GM18519 (cell line): Measurements from ENCODE around the gene SPZ1.
"Not testable (repeated sequence)": the region's sequence is repeated elsewhere in the genome, so short reads cannot be mapped to it uniquely, and the experiment has no call there.

Experiments used
- ATAC-seq: cut with Tn5 transposase; IDR thresholded peaks from one replicate; pipeline ENCODE4 v1.9.1; 2021; ENCODE audit warnings: mild to moderate bottlenecking, moderate library complexity; ENCODE audit not compliant: unreplicated experiment, low FRiP score

The SPZ1 gene

GRCh38 chr5:80319702-80320101 lies at the start of gene SPZ1:
SPZ1 (plus strand) TSS chr5:80320002; CDS start chr5:80320216, 214 bp downstream.
- no peak for ATAC-seq

- ATAC-seq, result not testable (repeated sequence)
Measured at GRCh38 chr5:80270543-80270942, 49.3 kb upstream of the SPZ1 start.

- ATAC-seq, result no peak
Measured at GRCh38 chr5:80275347-80275746, 44.5 kb upstream of the SPZ1 start.

GRCh38 chr5:80276186-80276585 lies 43.6 kb upstream of the SPZ1 start:
- ATAC-seq, result no peak

GRCh38 chr5:80277191-80277590 lies 42.6 kb upstream of the SPZ1 start:
- ATAC-seq, result no peak

- no peak for ATAC-seq
Measured at GRCh38 chr5:80282054-80282453, 37.7 kb upstream of the SPZ1 start.

GRCh38 chr5:80283360-80283759 lies 36.4 kb upstream of the SPZ1 start:
- no peak for ATAC-seq

- ATAC-seq, result no peak
Measured at GRCh38 chr5:80284720-80285119, 35.1 kb upstream of the SPZ1 start.

GRCh38 chr5:80288177-80288576 lies 31.6 kb upstream of the SPZ1 start:
- ATAC-seq, result no peak

GRCh38 chr5:80289320-80289719 lies 30.5 kb upstream of the SPZ1 start:
- ATAC-seq, result no peak

- ATAC-seq, result no peak
Measured at GRCh38 chr5:80291761-80292160, 28.0 kb upstream of the SPZ1 start.

- ATAC-seq, result no peak
Measured at GRCh38 chr5:80296121-80296520, 23.7 kb upstream of the SPZ1 start.

- no peak for ATAC-seq
Measured at GRCh38 chr5:80299601-80300000, 20.2 kb upstream of the SPZ1 start.

- no peak for ATAC-seq
Measured at GRCh38 chr5:80300125-80300524, 19.7 kb upstream of the SPZ1 start.

- ATAC-seq, result not testable (repeated sequence)
Measured at GRCh38 chr5:80300796-80301195, 19.0 kb upstream of the SPZ1 start.

GRCh38 chr5:80301342-80301741 lies 18.5 kb upstream of the SPZ1 start:
- ATAC-seq, result not testable (repeated sequence)

- no peak for ATAC-seq
Measured at GRCh38 chr5:80302636-80303035, 17.2 kb upstream of the SPZ1 start.

- no peak for ATAC-seq
Measured at GRCh38 chr5:80308526-80308925, 11.3 kb upstream of the SPZ1 start.

- no peak for ATAC-seq
Measured at GRCh38 chr5:80309871-80310665, 9.7 kb upstream of the SPZ1 start.

GRCh38 chr5:80315244-80315643 lies 4.6 kb upstream of the SPZ1 start:
- ATAC-seq, result no peak

- ATAC-seq, result no peak
Measured at GRCh38 chr5:80318212-80318611, 1.6 kb upstream of the SPZ1 start.

GRCh38 chr5:80324912-80325311 lies 5.1 kb downstream of the SPZ1 start:
- ATAC-seq, result no peak

GRCh38 chr5:80326468-80326867 lies 6.7 kb downstream of the SPZ1 start:
- ATAC-seq, result no peak
